OCI-LY7 (cell line): ENCODE results near the gene ITGA8. TPM values are rescaled to one million over a fixed set of nuclear protein-coding genes. Genes with fewer than 3 reads are reported as not detected.
"Not testable (repeated sequence)": the region's sequence is repeated elsewhere in the genome, so short reads cannot be mapped to it uniquely, and the experiment has no call there.

Experiments used
- BruUV-seq: library from RNA; stranded (reverse); fragments of 400-500 nt; replicated peaks from 2 replicates; lab custom pipeline; 2021; lab: Mats Ljungman, UMichigan
- CTCF ChIA-PET: fragments of 300-600 bp; sonication (Branson Sonifier 250); formaldehyde crosslinking; loops from one replicate; lab custom pipeline; 2022; ENCODE audit warnings: antibody characterized with exemption; ENCODE audit not compliant: unreplicated experiment; lab: Charles Lee
- POLR2A ChIA-PET: fragments of 300-600 bp; sonication (Branson Sonifier 250); formaldehyde crosslinking; loops from one replicate; lab custom pipeline; 2022; ENCODE audit warnings: antibody characterized with exemption; lab: Charles Lee
- DNase-seq: peaks from one replicate; pipeline ENCODE4 v3.0.0-alpha.2; 2015; ENCODE audit warnings: low spot score
- H2AFZ ChIP-seq: fragments of 200-600 bp; sonication (generic), shearing (Covaris generic); 2 replicates; pipeline ENCODE4 v1.6.1; 2014; ENCODE audit warnings: mild to moderate bottlenecking, antibody characterized with exemption, low read length, moderate library complexity
- H3K27ac ChIP-seq: fragments of 200-600 bp; sonication (generic); 2 replicates; pipeline ENCODE4 v1.5.1; 2014; ENCODE audit warnings: mixed run types, low read depth, mild to moderate bottlenecking, moderate library complexity, low read length, inconsistent platforms; ENCODE audit not compliant: poor library complexity, severe bottlenecking
- H3K36me3 ChIP-seq: fragments of 200-600 bp; sonication (generic); 2 replicates; pipeline ENCODE4 v1.6.1; 2014; ENCODE audit warnings: mild to moderate bottlenecking, antibody characterized with exemption, low read length, moderate library complexity, mixed read lengths; ENCODE audit not compliant: insufficient read depth
- H3K4me1 ChIP-seq: fragments of 200-600 bp; sonication (generic); 2 replicates; pipeline ENCODE4 v1.5.1; 2014; ENCODE audit warnings: mild to moderate bottlenecking, low read length; ENCODE audit not compliant: insufficient read depth, poor library complexity, severe bottlenecking
- H3K4me2 ChIP-seq: fragments of 200-600 bp; sonication (generic); 2 replicates; pipeline ENCODE4 v1.6.1; 2014; ENCODE audit warnings: mild to moderate bottlenecking, low read length
- H3K4me3 ChIP-seq: fragments of 200-600 bp; sonication (generic); 2 replicates; pipeline ENCODE4 v1.5.1; 2014; ENCODE audit warnings: mild to moderate bottlenecking, low read depth, low read length; ENCODE audit not compliant: poor library complexity, severe bottlenecking
- H3K79me2 ChIP-seq: fragments of 200-600 bp; sonication (generic); 2 replicates; pipeline ENCODE4 v1.6.1; 2016; ENCODE audit warnings: low read depth, mild to moderate bottlenecking, low read length, moderate library complexity, mixed read lengths; ENCODE audit not compliant: insufficient read depth
- H3K9me2 ChIP-seq: fragments of 200-600 bp; sonication (generic); 2 replicates; pipeline ENCODE4 v1.6.1; 2016; ENCODE audit warnings: mild to moderate bottlenecking, low read length, mixed read lengths; ENCODE audit not compliant: insufficient read depth
- H3K9me3 ChIP-seq: fragments of 200-600 bp; sonication (generic); 2 replicates; pipeline ENCODE4 v1.6.1; 2014; ENCODE audit warnings: mild to moderate bottlenecking, mixed run types, low read length, mixed read lengths
- H4K20me1 ChIP-seq: fragments of 200-600 bp; sonication (generic); 2 replicates; pipeline ENCODE4 v1.6.1; 2014; ENCODE audit warnings: mild to moderate bottlenecking, antibody characterized with exemption, low read length, moderate library complexity, mixed read lengths; ENCODE audit not compliant: insufficient read depth
- CTCF ChIP-seq: fragments of 200-600 bp; sonication (generic); conservative IDR thresholded peaks from 2 replicates; pipeline ENCODE4 v1.5.1; 2014; ENCODE audit warnings: mild to moderate bottlenecking, antibody characterized with exemption, low read length, moderate library complexity, mixed read lengths
- EZH2phosphoT487 ChIP-seq: fragments of 200-600 bp; sonication (generic); IDR thresholded peaks from 2 replicates; pipeline ENCODE4 v1.6.1; 2018; ENCODE audit warnings: low read depth, borderline replicate concordance, mild to moderate bottlenecking, mixed run types, antibody characterized with exemption, low read length, moderate library complexity, mixed read lengths
- intact Hi-C: fragments of 100-400 bp; cut with micrococcal nuclease; formaldehyde crosslinking; loops from one replicate; pipeline ENCODE4 v1.10.0; 2022; ENCODE audit not compliant: unreplicated experiment
- total RNA-seq, 2 experiments: library from RNA; depleted of rRNA in 1 of 2; stranded (reverse); fragments of >200 nt in 1 of 2; shearing (Covaris generic) in 1 of 2; gene quantifications; 2 replicates each; pipeline ENCODE4 v1.2.3, GENCODE V29; 2014 to 2022

The ITGA8 gene
- total RNA-seq, 2 experiments from 2014 or later = not detected

GRCh38 chr10:15539262-15539661, 180.5 kb downstream of the ITGA8 start:
- intact Hi-C loops = no loop called here
- no peak overlapping the region for H3K4me2 ChIP-seq
- ChIA-PET POLR2A (interaction anchor here (0.6 kb wide), 1 partner anchor 146 kb away, joined by 3 read pairs; no protein-coding TSS in a partner anchor), CTCF (no interaction called here)
- no peaks in the 10 kb centered on the region for H4K20me1 ChIP-seq
- H3K9me2 ChIP-seq = no peaks in the 10 kb centered on the region
- H3K4me3 ChIP-seq = no peak overlapping the region
- H2AFZ ChIP-seq = no peak overlapping the region
- TF ChIP-seq CTCF (no peak), EZH2phosphoT487 (no peak)
- no TSS peak for BruUV-seq
- H3K27ac ChIP-seq = no peak overlapping the region
- no peaks in the 10 kb centered on the region for H3K4me1 ChIP-seq
- no peak for DNase-seq
- H3K79me2 ChIP-seq = no peaks in the 10 kb centered on the region
- no peaks in the 10 kb centered on the region for H3K36me3 ChIP-seq
- no peaks in the 10 kb centered on the region for H3K9me3 ChIP-seq

- CTCF ChIA-PET, H2AFZ ChIP-seq, H3K4me1 ChIP-seq, BruUV-seq, H3K9me2 ChIP-seq, H4K20me1 ChIP-seq, H3K27ac ChIP-seq, H3K79me2 ChIP-seq, DNase-seq, POLR2A ChIA-PET, H3K4me2 ChIP-seq, intact Hi-C loops, H3K36me3 ChIP-seq, H3K4me3 ChIP-seq, H3K9me3 ChIP-seq: not testable (repeated sequence)
Measured at GRCh38 chr10:15534928-15535538, 184.7 kb downstream of the ITGA8 start.

GRCh38 chr10:15531927-15532722, 187.6 kb downstream of the ITGA8 start:
- Histone ChIP-seq H3K27ac (no peak overlapping the region), H3K4me3 (no peak overlapping the region), H3K36me3 (no peaks in the 10 kb centered on the region), H2AFZ (no peak overlapping the region), H3K9me3 (no peaks in the 10 kb centered on the region), H3K4me1 (no peaks in the 10 kb centered on the region), H3K79me2 (no peaks in the 10 kb centered on the region), H3K9me2 (no peaks in the 10 kb centered on the region), H3K4me2 (no peak overlapping the region), H4K20me1 (no peaks in the 10 kb centered on the region)
- DNase-seq = no peak
- POLR2A ChIA-PET = interaction anchor here (0.6 kb wide), 1 partner anchor 50 kb away, joined by 3 read pairs; no protein-coding TSS in a partner anchor
- TF ChIP-seq CTCF (no peak), EZH2phosphoT487 (no peak)
- intact Hi-C loops = no loop called here
- no TSS peak for BruUV-seq
- CTCF ChIA-PET = no interaction called here
